Panc1 (cell line): Measurements from ENCODE around the gene ACOX3. TPM values are rescaled to one million over a fixed set of nuclear protein-coding genes. Genes with fewer than 3 reads are reported as not detected.

ENCODE experiments used
- ATAC-seq: fragments of 200-7000 bp; cut with Tn5 transposase; 2 replicates; pipeline ENCODE4 v1.9.1; 2020; ENCODE audit warnings: mild to moderate bottlenecking, moderate library complexity
- BruUV-seq: library from RNA; stranded (reverse); fragments of 400-500 nt; replicated peaks from 2 replicates; lab custom pipeline; 2021; lab: Mats Ljungman, UMichigan
- CTCF ChIA-PET: fragments of 300-600 bp; sonication (Branson Sonifier 250); formaldehyde crosslinking; loops from one replicate; lab custom pipeline; 2022; ENCODE audit warnings: antibody characterized with exemption; lab: Charles Lee
- POLR2A ChIA-PET: fragments of 300-600 bp; sonication (Branson Sonifier 250); formaldehyde crosslinking; loops from one replicate; lab custom pipeline; 2022; ENCODE audit warnings: antibody characterized with exemption; lab: Charles Lee
- DNase-seq: peaks from one replicate; pipeline ENCODE4 v3.0.0-alpha.2; 2010; ENCODE audit warnings: low read depth, low spot score
- H3K27ac ChIP-seq: 2 replicates; pipeline ENCODE4 v1.5.1; 2011; ENCODE audit warnings: mild to moderate bottlenecking, low read length, inconsistent platforms
- H3K27me3 ChIP-seq: fragments of 200-500 bp; sonication (Bioruptor generic); 2 replicates; pipeline ENCODE4 v1.6.0; 2014; ENCODE audit warnings: low read length, inconsistent platforms; ENCODE audit not compliant: control insufficient read depth, insufficient read depth
- H3K36me3 ChIP-seq: fragments of 200-500 bp; sonication (Bioruptor generic); 2 replicates; pipeline ENCODE4 v1.5.1; 2014; ENCODE audit warnings: inconsistent platforms, mild to moderate bottlenecking, low read length, moderate library complexity; ENCODE audit not compliant: control insufficient read depth, insufficient read depth
- H3K4me1 ChIP-seq: 2 replicates; pipeline ENCODE4 v1.5.1; 2011; ENCODE audit warnings: inconsistent platforms, mild to moderate bottlenecking, low read length, moderate library complexity; ENCODE audit not compliant: control insufficient read depth, insufficient read depth
- H3K4me3 ChIP-seq, 2 experiments: 2 replicates each; pipeline ENCODE4 v1.5.1; 2011 to 2012; ENCODE audit warnings: low read depth in 2 of 2, low read length in 2 of 2, mild to moderate bottlenecking in 2 of 2, inconsistent platforms in 1 of 2, moderate library complexity in 1 of 2
- H3K9me3 ChIP-seq: fragments of 200-500 bp; sonication (Bioruptor generic); 2 replicates; pipeline ENCODE4 v1.5.1; 2014; ENCODE audit warnings: low read depth, mild to moderate bottlenecking, inconsistent platforms, low read length, moderate library complexity; ENCODE audit not compliant: control insufficient read depth, insufficient read depth
- POLR2AphosphoS5 ChIP-seq: IDR thresholded peaks from 2 replicates; pipeline ENCODE4 v1.6.1; 2012; ENCODE audit warnings: mild to moderate bottlenecking, low read depth, low read length, moderate library complexity
- SIN3A ChIP-seq: IDR thresholded peaks from 2 replicates; pipeline ENCODE4 v1.6.1; 2012; ENCODE audit warnings: low read depth, mild to moderate bottlenecking, low read length, moderate library complexity, borderline replicate concordance; ENCODE audit not compliant: insufficient read depth
- TCF7L2 ChIP-seq: IDR thresholded peaks from 2 replicates; pipeline ENCODE4 v1.6.1; 2011; ENCODE audit warnings: mild to moderate bottlenecking, low read depth, low read length, inconsistent platforms
- in situ Hi-C: cut with HindIII; loops from 2 replicates; pipeline ENCODE4 v1.10.0; 2016; ENCODE audit warnings: low sequenced_read_pairs, low pct_unique_long_range_greater_than_20kb
- intact Hi-C: fragments of 100-400 bp; cut with micrococcal nuclease; formaldehyde crosslinking; loops from one replicate; pipeline ENCODE4 v1.10.0; 2022; ENCODE audit not compliant: unreplicated experiment
- total RNA-seq: library from RNA; stranded (reverse); gene quantifications from one replicate; pipeline ENCODE4 v1.2.1, GENCODE V29; 2021; ENCODE audit not compliant: unreplicated experiment
- TF ChIP-seq, protein P1 (sequence below): fragments of 450-650 bp; IDR thresholded peaks from 2 replicates; pipeline ENCODE4 v1.5.1; 2017; ENCODE audit warnings: mild to moderate bottlenecking
- TF ChIP-seq, protein P2 (sequence below), 2 experiments: IDR thresholded peaks; 2 replicates each; pipeline ENCODE4 v1.6.1; 2011 to 2012; ENCODE audit warnings: low read depth in 2 of 2, control low read depth in 1 of 2, low read length in 1 of 2, mild to moderate bottlenecking in 1 of 2, moderate library complexity in 1 of 2; ENCODE audit not compliant: insufficient read depth in 1 of 2

The ACOX3 gene
- total RNA-seq, 1 experiment from 2014 or later = 15.4 TPM

DNA sequence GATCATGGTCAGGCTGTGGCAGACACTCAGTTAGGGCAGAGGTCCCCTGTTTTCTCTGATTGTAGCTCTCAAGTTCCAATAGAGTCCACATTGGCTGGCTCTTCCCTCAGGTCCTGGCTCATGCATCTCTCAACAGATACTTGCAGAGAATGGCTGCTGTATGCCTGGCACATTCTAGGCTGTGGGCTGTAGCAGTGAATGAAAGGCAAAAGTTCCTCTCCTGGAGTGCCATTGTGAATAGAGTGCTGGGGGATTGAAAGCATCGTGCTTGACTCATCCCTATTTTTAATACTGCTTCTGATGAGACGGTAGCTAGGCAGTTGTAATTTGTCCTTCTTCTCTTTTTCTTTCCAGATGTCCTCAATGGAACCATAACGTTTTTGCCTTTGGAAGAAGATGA, 5.6 kb upstream of the ACOX3 start:
- Histone ChIP-seq H3K36me3 (peaks cover 4% of the 10 kb centered on the region), H3K27ac (no peak overlapping the region), H3K9me3 (no peaks in the 10 kb centered on the region), H3K4me3 (no peak overlapping the region), H3K4me1 (peaks cover 10% of the 10 kb centered on the region), H3K27me3 (no peaks in the 10 kb centered on the region)
- ChIA-PET POLR2A (no interaction called here), CTCF (no interaction called here)
- ATAC-seq (no peak), DNase-seq (no peak)
- intact Hi-C loops = no loop called here
- no TSS peak for BruUV-seq
- no peak for TF ChIP-seq POLR2AphosphoS5
- no peak for TF ChIP-seq SIN3A
- TF ChIP-seq, protein P1, sequence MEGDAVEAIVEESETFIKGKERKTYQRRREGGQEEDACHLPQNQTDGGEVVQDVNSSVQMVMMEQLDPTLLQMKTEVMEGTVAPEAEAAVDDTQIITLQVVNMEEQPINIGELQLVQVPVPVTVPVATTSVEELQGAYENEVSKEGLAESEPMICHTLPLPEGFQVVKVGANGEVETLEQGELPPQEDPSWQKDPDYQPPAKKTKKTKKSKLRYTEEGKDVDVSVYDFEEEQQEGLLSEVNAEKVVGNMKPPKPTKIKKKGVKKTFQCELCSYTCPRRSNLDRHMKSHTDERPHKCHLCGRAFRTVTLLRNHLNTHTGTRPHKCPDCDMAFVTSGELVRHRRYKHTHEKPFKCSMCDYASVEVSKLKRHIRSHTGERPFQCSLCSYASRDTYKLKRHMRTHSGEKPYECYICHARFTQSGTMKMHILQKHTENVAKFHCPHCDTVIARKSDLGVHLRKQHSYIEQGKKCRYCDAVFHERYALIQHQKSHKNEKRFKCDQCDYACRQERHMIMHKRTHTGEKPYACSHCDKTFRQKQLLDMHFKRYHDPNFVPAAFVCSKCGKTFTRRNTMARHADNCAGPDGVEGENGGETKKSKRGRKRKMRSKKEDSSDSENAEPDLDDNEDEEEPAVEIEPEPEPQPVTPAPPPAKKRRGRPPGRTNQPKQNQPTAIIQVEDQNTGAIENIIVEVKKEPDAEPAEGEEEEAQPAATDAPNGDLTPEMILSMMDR = no peak
- in situ Hi-C loops = no loop called here

DNA sequence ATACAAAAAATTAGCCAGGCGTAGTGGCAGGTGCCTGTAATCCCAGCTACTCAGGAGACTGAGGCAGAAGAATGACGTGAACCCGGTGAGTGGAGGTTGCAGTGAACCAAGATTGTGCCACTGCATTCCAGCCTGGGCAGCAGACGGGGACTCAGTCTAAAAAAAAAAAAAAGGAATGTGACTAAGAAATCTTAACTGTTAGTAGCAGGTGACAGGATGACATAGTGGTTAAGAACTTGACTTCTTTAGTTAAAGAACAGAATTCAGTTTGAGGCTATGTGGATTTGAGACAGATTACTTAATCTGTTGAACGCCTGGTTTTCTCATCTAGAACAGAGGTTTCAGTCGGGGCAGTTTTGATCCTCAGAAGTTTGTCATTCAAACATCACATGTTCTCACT, 3.3 kb upstream of the ACOX3 start:
- CTCF ChIA-PET = no interaction called here
- in situ Hi-C loops = no loop called here
- Histone ChIP-seq H3K9me3 (no peaks in the 10 kb centered on the region), H3K36me3 (peaks cover 10% of the 10 kb centered on the region; the same call in 1 of the 2 replicates), H3K27ac (no peak overlapping the region), H3K4me1 (peaks cover 14% of the 10 kb centered on the region), H3K27me3 (no peaks in the 10 kb centered on the region), H3K4me3 (no peak overlapping the region)
- no TSS peak for BruUV-seq
- TF ChIP-seq SIN3A (no peak), POLR2AphosphoS5 (no peak), TCF7L2 (no peak)
- TF ChIP-seq, protein P2, sequence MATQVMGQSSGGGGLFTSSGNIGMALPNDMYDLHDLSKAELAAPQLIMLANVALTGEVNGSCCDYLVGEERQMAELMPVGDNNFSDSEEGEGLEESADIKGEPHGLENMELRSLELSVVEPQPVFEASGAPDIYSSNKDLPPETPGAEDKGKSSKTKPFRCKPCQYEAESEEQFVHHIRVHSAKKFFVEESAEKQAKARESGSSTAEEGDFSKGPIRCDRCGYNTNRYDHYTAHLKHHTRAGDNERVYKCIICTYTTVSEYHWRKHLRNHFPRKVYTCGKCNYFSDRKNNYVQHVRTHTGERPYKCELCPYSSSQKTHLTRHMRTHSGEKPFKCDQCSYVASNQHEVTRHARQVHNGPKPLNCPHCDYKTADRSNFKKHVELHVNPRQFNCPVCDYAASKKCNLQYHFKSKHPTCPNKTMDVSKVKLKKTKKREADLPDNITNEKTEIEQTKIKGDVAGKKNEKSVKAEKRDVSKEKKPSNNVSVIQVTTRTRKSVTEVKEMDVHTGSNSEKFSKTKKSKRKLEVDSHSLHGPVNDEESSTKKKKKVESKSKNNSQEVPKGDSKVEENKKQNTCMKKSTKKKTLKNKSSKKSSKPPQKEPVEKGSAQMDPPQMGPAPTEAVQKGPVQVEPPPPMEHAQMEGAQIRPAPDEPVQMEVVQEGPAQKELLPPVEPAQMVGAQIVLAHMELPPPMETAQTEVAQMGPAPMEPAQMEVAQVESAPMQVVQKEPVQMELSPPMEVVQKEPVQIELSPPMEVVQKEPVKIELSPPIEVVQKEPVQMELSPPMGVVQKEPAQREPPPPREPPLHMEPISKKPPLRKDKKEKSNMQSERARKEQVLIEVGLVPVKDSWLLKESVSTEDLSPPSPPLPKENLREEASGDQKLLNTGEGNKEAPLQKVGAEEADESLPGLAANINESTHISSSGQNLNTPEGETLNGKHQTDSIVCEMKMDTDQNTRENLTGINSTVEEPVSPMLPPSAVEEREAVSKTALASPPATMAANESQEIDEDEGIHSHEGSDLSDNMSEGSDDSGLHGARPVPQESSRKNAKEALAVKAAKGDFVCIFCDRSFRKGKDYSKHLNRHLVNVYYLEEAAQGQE (IDR thresholded peaks at IDR 0.05; ENCODE audit: insufficient read depth in 1 of 2, low read depth in 2 of 2, low read length in 1 of 2) = no peak
- TF ChIP-seq, protein P1 = no peak
- intact Hi-C loops = no loop called here
- POLR2A ChIA-PET = no interaction called here
- DNase-seq = no peak
- no peak for ATAC-seq
